CD14-positive monocyte (primary cell): ENCODE data around the gene PACC1. TPM values are rescaled to one million over a fixed set of nuclear protein-coding genes. Genes with fewer than 3 reads are reported as not detected.

Experiments used
- DNase-seq, 3 donors: peaks; one replicate each; pipeline ENCODE4 v3.0.0-alpha.2; 2011 to 2022
- H2AFZ ChIP-seq: 2 replicates; pipeline ENCODE4 v1.6.0; 2012; ENCODE audit warnings: mild to moderate bottlenecking, low read depth, low read length, inconsistent platforms; ENCODE audit not compliant: insufficient read depth, poor library complexity, severe bottlenecking
- H3K27ac ChIP-seq, 2 donors: 1 replicate in 1 of 2; 2 replicates in 1 of 2; pipeline ENCODE4 v1.5.1; 2012 to 2013; ENCODE audit warnings: low read length in 2 of 2, control low read depth in 1 of 2, inconsistent platforms in 1 of 2, low read depth in 1 of 2, mild to moderate bottlenecking in 1 of 2
- H3K27me3 ChIP-seq, 2 donors: one replicate each; pipeline versions ENCODE4 v1.6.0 to v1.6.1; 2011 to 2013; ENCODE audit warnings: low read length in 2 of 2; ENCODE audit not compliant: control insufficient read depth in 2 of 2, insufficient read depth in 2 of 2
- H3K36me3 ChIP-seq, 2 donors: replicated peaks in 1 of 2; 1 replicate in 1 of 2; 2 replicates in 1 of 2; pipeline versions ENCODE4 v1.5.1 to v1.6.1; 2012 to 2013; ENCODE audit warnings: low read length in 2 of 2, control low read depth in 1 of 2, inconsistent platforms in 1 of 2, mild to moderate bottlenecking in 1 of 2; ENCODE audit not compliant: insufficient read depth in 2 of 2, control insufficient read depth in 1 of 2
- H3K4me1 ChIP-seq, 2 donors: 1 replicate in 1 of 2; 2 replicates in 1 of 2; pipeline versions ENCODE4 v1.5.1 to v1.6.1; 2012 to 2013; ENCODE audit warnings: low read length in 2 of 2, control low read depth in 1 of 2, inconsistent platforms in 1 of 2, mild to moderate bottlenecking in 1 of 2, moderate library complexity in 1 of 2; ENCODE audit not compliant: insufficient read depth in 2 of 2, control insufficient read depth in 1 of 2
- H3K4me2 ChIP-seq: replicated peaks from 2 replicates; pipeline ENCODE3; 2012; ENCODE audit warnings: low read length, moderate library complexity, mild to moderate bottlenecking; ENCODE audit not compliant: poor library complexity, severe bottlenecking; ENCODE audit errors: extremely low read depth
- H3K4me3 ChIP-seq, 3 experiments: fragments of 200-600 bp in 1 of 3; sonication (generic) in 1 of 3; replicated peaks in 1 of 3; 1 replicate in 2 of 3; 2 replicates in 1 of 3; pipeline ENCODE4 v1.5.1; 2011 to 2013; ENCODE audit warnings: low read length in 3 of 3, mild to moderate bottlenecking in 3 of 3, control low read depth in 2 of 3, low read depth in 2 of 3, inconsistent platforms in 1 of 3, moderate library complexity in 1 of 3
- H3K79me2 ChIP-seq: 2 replicates; pipeline ENCODE4 v1.6.0; 2012; ENCODE audit warnings: mild to moderate bottlenecking, control low read depth, inconsistent platforms, low read length, moderate library complexity; ENCODE audit not compliant: insufficient read depth
- H3K9ac ChIP-seq: 2 replicates; pipeline ENCODE4 v1.6.0; 2017; ENCODE audit warnings: low read length, mild to moderate bottlenecking; ENCODE audit not compliant: insufficient read depth, poor library complexity, severe bottlenecking
- H3K9me3 ChIP-seq, 2 donors: replicated peaks in 1 of 2; 1 replicate in 1 of 2; 2 replicates in 1 of 2; pipeline versions ENCODE4 v1.5.1 to v1.6.1; 2012 to 2013; ENCODE audit warnings: low read length in 2 of 2, control low read depth in 1 of 2; ENCODE audit not compliant: control insufficient read depth in 1 of 2, insufficient read depth in 1 of 2
- H4K20me1 ChIP-seq: 2 replicates; pipeline ENCODE4 v1.6.0; 2012; ENCODE audit warnings: mild to moderate bottlenecking, low read length, control low read depth, moderate library complexity; ENCODE audit not compliant: insufficient read depth
- H3K27ac Mint-ChIP-seq, 7 donors: one replicate each; pipeline ENCODE4 v1.8.0; 2020; ENCODE audit warnings: mild to moderate bottlenecking in 7 of 7, mixed read lengths in 7 of 7, moderate library complexity in 6 of 7, inconsistent platforms in 2 of 7
- H3K27me3 Mint-ChIP-seq, 3 donors: one replicate each; pipeline ENCODE4 v1.8.0; 2021 to 2022; ENCODE audit warnings: low read depth in 3 of 3, mild to moderate bottlenecking in 3 of 3, mixed read lengths in 3 of 3, moderate library complexity in 3 of 3, inconsistent platforms in 1 of 3
- H3K36me3 Mint-ChIP-seq, 2 donors: one replicate each; pipeline ENCODE4 v1.8.0; 2020; ENCODE audit warnings: mixed read lengths in 2 of 2, inconsistent platforms in 1 of 2, mild to moderate bottlenecking in 1 of 2
- H3K4me1 Mint-ChIP-seq: one replicate; pipeline ENCODE4 v1.8.0; 2020; ENCODE audit warnings: mild to moderate bottlenecking, mixed read lengths
- H3K4me3 Mint-ChIP-seq, 2 donors: one replicate each; pipeline ENCODE4 v1.8.0; 2020; ENCODE audit warnings: mild to moderate bottlenecking in 2 of 2, mixed read lengths in 2 of 2, moderate library complexity in 1 of 2
- H3K9me3 Mint-ChIP-seq, 7 donors: one replicate each; pipeline ENCODE4 v1.8.0; 2020 to 2022; ENCODE audit warnings: mixed read lengths in 7 of 7, mild to moderate bottlenecking in 6 of 7, moderate library complexity in 6 of 7, inconsistent platforms in 2 of 7
- CTCF ChIP-seq: fragments of 200-600 bp; IDR thresholded peaks from one replicate; pipeline ENCODE4 v1.8.0; 2022; ENCODE audit warnings: antibody characterized with exemption, mild to moderate bottlenecking
- WGBS: methylation state at CpG from one replicate; pipeline ENCODE4 v1.1.5; 2013; ENCODE audit warnings: missing lambda C conversion rate; ENCODE audit not compliant: insufficient coverage; 5-methylcytosine and 5-hydroxymethylcytosine counted together
- intact Hi-C, 2 donors: fragments of 100-400 bp; cut with micrococcal nuclease; formaldehyde crosslinking; loops; one replicate each; pipeline versions ENCODE4 v1.15.0 to v1.15.1; 2023
- polyA plus RNA-seq, 3 donors: library from polyadenylated mRNA; depleted of rRNA in 1 of 3; unstranded in 2 of 3; stranded (reverse) in 1 of 3; fragments of 300-500 nt in 2 of 3; fragments of >200 nt in 1 of 3; fragmentation: Illumina TruSeq in 2 of 3; gene quantifications; 1 replicate in 2 of 3; 2 replicates in 1 of 3; pipeline ENCODE4 v1.2.3, GENCODE V29; 2012 to 2021

The PACC1 gene
- polyA plus RNA-seq, 3 donors = 14.0 to 16.6 (median 14.7) TPM

DNA sequence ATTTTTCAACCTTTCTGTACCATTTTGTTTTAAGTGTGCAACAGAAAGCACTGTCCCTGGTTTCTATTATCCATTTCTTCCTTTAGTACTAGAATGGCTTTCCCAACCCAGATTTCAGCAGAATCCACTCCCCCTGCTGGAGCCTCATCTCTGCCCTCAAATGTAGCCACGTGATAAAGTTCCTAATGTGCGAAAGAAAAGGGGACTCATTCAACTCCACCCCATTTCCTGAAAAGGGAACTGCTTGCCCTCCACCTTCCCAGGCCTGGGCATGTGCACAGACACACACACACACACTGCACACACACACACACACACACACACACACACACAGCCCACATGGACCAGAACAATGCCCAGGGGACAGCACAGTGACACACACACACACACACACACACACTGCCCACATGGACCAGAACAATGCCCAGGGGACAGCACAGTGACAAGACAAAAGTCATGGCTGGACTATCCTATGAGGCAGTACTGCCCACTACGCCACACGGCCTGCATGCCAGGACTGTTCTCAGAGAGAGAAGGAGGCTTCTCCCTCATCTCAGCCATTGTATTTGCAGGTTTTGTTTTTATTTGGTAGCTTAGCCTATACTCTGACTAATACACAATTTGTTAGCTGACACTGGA is 33.2 kb downstream of the PACC1 start:
- TF ChIP-seq CTCF = no peak
- Histone ChIP-seq H4K20me1 (peaks cover 5% of the 10 kb centered on the region), H3K4me3 (no peak overlapping the region), H3K27me3 (no peaks in the 10 kb centered on the region), H3K9me3 (no peaks in the 10 kb centered on the region), H3K4me1 (no peaks in the 10 kb centered on the region), H3K27ac (no peak overlapping the region), H3K79me2 (no peaks in the 10 kb centered on the region), H3K4me2 (no peak overlapping the region), H2AFZ (no peak overlapping the region), H3K9ac (no peak overlapping the region), H3K36me3 (peaks cover 71 to 98% of the 10 kb centered on the region in 2 donors)
- DNase-seq = no peak
- WGBS = 75% methylated on average over 2 of the region's 4 CpGs
- no peaks in the 10 kb centered on the region for H3K9me3 Mint-ChIP-seq
- H3K27me3 Mint-ChIP-seq = no peaks in the 10 kb centered on the region
- peaks cover 91 to 98% of the 10 kb centered on the region in 2 donors for H3K36me3 Mint-ChIP-seq
- peaks cover 12% of the 10 kb centered on the region for H3K4me1 Mint-ChIP-seq
- intact Hi-C loops = no loop called here
- H3K27ac Mint-ChIP-seq = peak overlapping the region in 3 of 7 donors; percentile 61 to 89 (median 83)
- H3K4me3 Mint-ChIP-seq = no peak overlapping the region

GRCh38 chr1:212379366-212379765 is 35.3 kb downstream of the PACC1 start:
- Mint-ChIP-seq H3K9me3 (no peaks in the 10 kb centered on the region), H3K36me3 (peaks cover 85 to 95% of the 10 kb centered on the region in 2 donors), H3K4me1 (peaks cover 9% of the 10 kb centered on the region), H3K27ac (peak overlapping the region in 2 of 7 donors; percentile 15 to 73), H3K27me3 (no peaks in the 10 kb centered on the region), H3K4me3 (no peak overlapping the region)
- DNase-seq = no peak
- Histone ChIP-seq H3K4me3 (no peak overlapping the region), H3K4me2 (no peak overlapping the region), H3K27ac (peak overlapping the region in 1 of 2 donors; percentile 12), H2AFZ (no peak overlapping the region), H4K20me1 (peaks cover 5% of the 10 kb centered on the region), H3K36me3 (peaks cover 61 to 98% of the 10 kb centered on the region in 2 donors), H3K9me3 (no peaks in the 10 kb centered on the region), H3K4me1 (no peaks in the 10 kb centered on the region), H3K79me2 (no peaks in the 10 kb centered on the region), H3K27me3 (no peaks in the 10 kb centered on the region), H3K9ac (no peak overlapping the region)
- TF ChIP-seq CTCF = no peak
- WGBS = no CpG with 5 or more reads among the region's 2 CpGs
- intact Hi-C loops = no loop called here
